ENCODE measurements around the gene SUFU.

The SUFU gene

GRCh38 chr10:102676534-102677315 lies 173.0 kb downstream of the SUFU start:
- no peak for DNase-seq

- no peak for DNase-seq
These were observed 173.7 kb downstream of the SUFU start for GRCh38 chr10:102677331-102678067.

GRCh38 chr10:102678068-102678400 lies 174.3 kb downstream of the SUFU start:
- DNase-seq = no peak

DNA sequence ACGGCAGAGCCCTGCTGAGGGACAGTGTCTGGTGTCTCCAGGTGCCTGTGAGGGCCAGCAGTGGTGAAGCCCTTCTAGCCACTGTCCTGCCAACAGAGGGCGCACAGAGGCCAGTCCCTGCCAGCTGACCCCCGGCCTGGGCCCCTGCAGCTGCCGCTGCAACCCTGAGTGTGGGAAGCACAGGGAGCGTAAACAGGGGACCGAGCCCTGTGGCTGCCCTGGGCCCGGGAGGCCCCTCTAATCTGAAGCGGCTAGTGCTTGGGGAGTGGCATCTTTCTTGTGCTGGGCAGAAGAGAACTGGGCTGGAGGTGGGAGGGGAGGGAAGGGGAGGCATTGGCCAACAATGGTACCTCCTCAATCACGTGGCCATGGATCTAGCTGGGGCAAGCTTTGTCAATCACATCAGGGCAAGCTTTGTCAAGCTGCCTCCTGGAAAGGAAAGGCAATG lies 175.1 kb downstream of the SUFU start:
- no peak for DNase-seq

GRCh38 chr10:102679596-102679995 lies 175.8 kb downstream of the SUFU start:
- no peak for DNase-seq

- DNase-seq = no peak
These were observed 177.9 kb downstream of the SUFU start for GRCh38 chr10:102681696-102682095.

GRCh38 chr10:102682416-102682815 lies 178.6 kb downstream of the SUFU start:
- no peak for DNase-seq

DNA sequence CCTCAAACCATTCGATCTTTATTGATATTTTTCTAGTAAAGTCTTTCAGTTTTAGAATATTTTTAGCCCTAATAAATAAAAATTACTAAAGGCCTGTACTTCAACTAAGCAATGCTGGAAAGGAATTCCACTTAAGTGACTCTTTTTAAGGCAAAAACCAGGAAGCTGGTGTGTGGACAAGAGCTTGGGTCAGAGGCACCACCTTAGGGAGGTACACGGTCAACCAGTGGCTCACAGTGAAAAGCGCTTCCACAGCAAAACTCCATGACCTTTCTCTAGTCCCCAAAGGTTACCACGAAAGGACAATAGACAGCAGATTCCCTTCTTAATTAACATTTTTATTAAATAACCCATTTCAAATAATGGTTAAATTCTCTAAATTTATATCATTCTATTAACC lies 179.2 kb downstream of the SUFU start:
- no peak for DNase-seq
